A673 (cell line): Measurements from ENCODE around the gene GRAMD1C.

Experiments
- EZH2 ChIP-seq: fragments of 200-600 bp; sonication (generic); IDR thresholded peaks from 2 replicates; pipeline ENCODE4 v1.6.1; 2017; ENCODE audit warnings: borderline replicate concordance, low read depth, mild to moderate bottlenecking, mixed read lengths, antibody characterized with exemption, low read length; ENCODE audit not compliant: poor library complexity, severe bottlenecking
- TF ChIP-seq, protein P1 (sequence below): fragments of 300-800, 200-600 bp; sonication (generic); conservative IDR thresholded peaks from 2 replicates; pipeline ENCODE4 v1.5.1; 2017; ENCODE audit warnings: low read depth, mild to moderate bottlenecking, antibody characterized with exemption, low read length, moderate library complexity, mixed read lengths

DNA sequence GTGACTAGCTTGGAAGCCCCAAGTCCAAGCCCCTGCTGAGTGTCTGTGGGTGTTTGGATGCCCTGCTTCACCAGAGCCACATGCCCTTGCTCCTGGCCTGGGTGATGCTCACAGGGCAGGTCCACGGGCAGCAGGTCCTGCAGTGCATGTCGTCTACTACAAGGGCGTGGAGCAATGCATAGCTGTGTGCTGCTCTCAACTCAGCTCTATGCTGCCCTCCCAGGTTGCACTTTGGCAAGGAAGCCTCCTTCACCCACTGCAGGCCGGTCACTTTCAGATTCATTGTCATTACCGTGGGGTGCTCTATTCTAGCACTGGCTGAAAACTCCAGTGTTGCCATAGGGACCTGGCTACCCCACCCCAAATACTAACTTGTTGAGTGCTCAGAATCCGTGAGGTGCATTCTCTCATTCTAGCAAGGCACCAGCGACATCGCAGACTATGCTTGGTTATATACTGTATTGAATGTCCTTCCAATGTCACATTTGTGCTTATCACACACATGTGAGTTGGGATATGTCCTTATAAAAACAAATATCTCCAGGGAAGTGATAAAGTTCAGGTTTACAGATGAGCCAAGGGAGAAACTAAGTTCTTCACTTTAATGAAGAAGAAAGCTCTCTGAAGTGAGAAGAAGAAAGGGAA, 51.8 kb downstream of the GRAMD1C start:
- TF ChIP-seq, protein P1, sequence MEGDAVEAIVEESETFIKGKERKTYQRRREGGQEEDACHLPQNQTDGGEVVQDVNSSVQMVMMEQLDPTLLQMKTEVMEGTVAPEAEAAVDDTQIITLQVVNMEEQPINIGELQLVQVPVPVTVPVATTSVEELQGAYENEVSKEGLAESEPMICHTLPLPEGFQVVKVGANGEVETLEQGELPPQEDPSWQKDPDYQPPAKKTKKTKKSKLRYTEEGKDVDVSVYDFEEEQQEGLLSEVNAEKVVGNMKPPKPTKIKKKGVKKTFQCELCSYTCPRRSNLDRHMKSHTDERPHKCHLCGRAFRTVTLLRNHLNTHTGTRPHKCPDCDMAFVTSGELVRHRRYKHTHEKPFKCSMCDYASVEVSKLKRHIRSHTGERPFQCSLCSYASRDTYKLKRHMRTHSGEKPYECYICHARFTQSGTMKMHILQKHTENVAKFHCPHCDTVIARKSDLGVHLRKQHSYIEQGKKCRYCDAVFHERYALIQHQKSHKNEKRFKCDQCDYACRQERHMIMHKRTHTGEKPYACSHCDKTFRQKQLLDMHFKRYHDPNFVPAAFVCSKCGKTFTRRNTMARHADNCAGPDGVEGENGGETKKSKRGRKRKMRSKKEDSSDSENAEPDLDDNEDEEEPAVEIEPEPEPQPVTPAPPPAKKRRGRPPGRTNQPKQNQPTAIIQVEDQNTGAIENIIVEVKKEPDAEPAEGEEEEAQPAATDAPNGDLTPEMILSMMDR: no peak
- TF ChIP-seq EZH2: no peak
